GM19099 (cell line): ENCODE results near the gene ATRN.

Experiments used
- POLR2A ChIP-seq: IDR thresholded peaks from 3 replicates; pipeline ENCODE4 v1.6.1; 2011; ENCODE audit warnings: low read depth; ENCODE audit not compliant: insufficient read length; ENCODE audit errors: extremely low read depth

The ATRN gene

DNA sequence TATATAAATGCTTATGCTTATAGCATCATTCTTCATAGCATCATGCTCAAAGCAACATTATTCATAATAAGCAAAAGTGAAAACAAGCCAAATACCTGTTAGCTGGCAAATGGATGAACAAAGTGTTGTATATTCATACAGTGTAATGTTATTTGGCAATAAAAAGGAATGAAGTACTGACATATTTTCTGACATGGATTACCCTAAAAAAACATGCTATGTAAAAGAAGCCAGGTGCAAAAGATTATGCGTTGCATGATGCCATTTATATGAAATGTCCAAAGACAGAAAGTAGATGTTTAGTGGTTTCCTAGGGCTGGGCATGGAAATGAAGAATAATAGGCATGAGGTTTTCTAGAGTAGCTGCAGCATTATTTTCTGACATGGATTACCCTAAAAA, 115.3 kb downstream of the ATRN start:
- TF ChIP-seq POLR2A: no peak

DNA sequence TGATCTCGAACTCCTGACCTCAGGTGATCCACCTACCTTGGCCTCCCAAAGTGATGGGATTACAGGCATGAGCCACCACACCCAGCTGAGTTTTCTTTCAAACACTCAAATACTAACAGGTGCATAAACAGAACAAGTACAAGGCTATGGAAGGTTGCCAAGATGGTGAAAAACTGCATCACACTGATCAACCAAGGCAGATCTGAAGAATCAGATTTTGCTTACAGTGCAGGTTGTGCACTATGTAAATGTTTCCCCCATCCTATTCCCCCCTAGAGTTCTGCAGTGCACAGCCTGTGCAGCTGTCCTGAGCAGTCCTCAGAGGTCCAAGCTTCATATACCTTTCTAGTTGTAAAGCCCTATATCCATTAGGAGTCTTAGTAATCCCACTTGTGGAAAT, 119.3 kb downstream of the ATRN start:
- TF ChIP-seq POLR2A: no peak

DNA sequence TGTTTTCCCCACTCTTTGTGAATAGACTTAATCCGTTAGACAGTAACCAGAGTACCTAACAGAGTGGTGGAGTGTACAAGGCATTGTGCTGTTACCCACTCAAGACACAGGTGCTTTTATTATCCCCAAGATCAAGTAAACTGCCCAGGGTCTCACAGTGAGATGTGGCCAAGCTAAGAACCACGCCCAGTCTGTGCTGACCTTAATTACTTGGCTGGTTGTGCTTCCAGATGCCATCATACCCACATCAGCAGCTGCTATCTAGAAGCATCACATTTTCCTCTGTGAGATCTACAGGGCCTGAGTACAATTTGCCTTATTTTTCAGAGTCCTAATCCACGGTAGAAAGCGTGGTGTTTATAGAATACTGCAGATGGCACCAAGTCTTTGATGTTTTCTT, 122.1 kb downstream of the ATRN start:
- no peak for TF ChIP-seq POLR2A

DNA sequence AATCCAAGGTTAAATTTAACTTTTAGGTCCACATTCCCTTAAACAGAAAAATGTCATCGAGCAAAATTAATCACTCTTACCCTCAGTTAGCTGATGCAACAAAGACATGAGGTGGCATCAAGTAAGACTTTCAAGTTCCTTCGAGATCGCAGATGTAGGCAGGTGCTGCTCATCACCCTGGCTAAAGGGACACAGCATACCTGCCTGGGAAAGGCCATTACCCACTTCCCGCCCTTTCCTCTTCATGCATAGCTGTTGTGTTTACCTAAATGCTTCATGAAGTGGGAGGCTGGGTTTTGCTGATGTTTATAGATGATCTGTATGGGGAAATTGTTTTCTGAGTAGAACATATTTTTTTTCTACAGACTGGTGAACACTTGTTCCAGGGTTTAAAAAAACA, 124.7 kb downstream of the ATRN start:
- no peak for TF ChIP-seq POLR2A

DNA sequence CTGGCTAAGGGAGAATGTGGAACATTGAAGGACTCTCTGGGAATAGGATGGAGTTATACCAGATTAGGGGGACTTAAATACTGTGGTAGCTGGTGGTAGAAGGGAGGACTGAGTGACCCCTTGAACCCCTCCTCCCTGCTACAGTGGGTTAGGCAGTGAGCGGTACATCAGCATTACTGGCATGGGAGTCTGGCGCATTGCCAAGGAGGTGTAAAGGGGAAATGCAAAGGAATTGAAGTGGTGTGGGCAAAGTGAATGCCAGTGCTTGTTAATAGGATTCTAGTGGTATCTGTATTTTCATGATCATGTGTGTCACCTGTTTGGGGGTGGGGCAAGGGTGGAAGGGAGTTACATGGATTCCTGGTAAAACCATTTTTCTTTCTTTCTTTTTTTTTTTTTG, 132.3 kb downstream of the ATRN start:
- TF ChIP-seq POLR2A: no peak

DNA sequence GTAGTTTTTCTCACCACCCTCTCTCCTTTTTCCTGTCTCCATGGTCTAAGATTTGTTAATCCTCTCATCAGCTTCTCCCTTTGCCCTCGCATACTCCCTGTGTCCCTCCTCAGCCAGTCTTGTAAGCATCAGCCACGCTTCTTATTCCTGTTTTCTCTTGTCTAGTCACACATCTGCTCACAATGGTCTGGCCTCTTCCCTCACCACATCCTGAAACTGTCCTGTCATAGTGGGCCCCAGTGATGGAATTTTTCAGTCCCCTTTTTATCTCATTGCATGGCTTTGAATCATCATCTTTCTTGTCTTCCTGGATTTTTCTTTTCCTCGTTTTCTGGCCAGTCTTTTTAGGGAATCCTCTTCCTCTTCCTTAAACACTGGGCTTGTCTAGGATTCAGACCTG, 135.2 kb downstream of the ATRN start:
- TF ChIP-seq POLR2A: no peak

DNA sequence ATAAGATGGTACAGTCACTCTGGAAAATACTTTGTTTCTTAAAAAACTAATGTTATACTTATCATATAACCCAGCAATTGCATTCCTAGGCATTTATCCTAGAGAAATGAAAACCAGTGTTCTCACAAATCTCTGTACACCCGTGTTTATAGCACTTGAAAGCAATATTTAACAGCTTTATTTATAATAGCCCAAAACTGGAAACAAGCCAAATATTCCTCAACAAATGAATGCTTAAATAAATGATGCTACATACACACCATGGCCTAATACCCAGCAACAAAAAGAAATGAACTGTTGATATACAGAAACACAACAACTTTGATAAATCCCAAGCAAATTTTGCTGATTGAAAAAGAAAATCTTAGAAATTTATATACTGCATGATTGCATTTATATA, 141.1 kb downstream of the ATRN start:
- TF ChIP-seq POLR2A: no peak

DNA sequence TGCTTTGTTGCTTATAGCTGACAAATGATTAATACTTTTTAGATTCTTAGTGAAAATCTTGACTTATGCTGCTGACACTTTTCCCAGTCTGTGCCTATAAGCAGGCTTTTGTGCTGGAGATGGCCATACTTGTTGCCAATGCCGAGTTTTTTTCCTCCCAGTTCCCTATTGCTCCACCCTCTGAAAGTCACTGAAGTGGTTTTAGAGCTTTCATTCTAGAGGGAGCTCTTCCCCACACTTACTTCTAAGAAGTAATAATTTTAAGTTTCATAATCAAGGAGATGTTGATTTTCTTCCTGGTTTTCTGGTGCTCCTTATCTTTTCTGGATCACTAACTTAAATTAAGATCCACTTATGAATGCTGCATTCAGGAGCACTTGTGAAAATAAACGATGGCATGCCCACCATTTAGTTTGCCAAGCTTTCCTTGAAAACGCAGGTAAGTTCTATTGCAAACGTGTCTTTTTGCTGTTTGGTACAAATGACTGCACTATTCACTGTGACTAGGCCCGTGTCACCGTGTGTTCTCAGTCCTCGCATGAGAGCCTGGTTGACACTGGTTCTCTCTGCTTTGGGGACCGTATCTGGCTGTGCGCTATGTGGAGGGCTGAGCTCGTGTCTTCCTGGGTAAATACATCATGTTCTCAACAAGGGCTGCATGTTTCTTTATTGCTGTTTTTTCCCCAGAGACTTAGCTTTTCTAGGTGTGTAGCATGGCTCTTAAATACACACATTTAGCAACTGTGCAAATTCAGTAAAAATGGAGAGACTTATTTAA, 142.2 kb downstream of the ATRN start:
- no peak for TF ChIP-seq POLR2A

DNA sequence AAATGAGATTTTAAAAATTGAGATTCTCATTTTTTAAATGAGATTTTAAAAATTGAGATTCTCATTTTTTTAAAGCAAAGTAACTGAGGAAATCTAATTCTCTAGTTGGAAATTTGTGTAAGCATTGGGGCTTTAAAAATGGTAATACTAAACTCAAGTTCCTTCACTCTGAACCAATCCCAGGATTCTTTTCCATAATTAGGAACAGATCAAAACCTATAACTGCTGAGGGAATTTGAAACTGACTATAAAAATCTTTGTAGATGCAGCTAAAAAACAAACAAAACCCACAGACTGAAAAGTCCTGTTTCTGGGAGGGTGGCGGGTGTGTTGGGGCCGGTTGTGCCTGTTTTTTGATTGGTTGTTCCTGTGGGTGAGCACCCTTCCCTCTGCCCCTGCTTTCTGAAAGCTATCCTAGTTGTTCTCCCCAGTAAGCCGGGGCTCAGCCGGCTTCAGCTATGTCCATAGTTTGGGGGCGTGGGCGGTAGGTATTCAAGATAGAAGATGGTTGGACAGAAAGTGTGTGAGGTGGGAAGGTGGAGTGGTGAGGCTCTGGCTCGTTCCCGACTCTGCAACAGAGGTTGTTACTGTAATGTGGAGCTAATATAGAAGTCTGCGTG, 143.1 kb downstream of the ATRN start:
- no peak for TF ChIP-seq POLR2A

DNA sequence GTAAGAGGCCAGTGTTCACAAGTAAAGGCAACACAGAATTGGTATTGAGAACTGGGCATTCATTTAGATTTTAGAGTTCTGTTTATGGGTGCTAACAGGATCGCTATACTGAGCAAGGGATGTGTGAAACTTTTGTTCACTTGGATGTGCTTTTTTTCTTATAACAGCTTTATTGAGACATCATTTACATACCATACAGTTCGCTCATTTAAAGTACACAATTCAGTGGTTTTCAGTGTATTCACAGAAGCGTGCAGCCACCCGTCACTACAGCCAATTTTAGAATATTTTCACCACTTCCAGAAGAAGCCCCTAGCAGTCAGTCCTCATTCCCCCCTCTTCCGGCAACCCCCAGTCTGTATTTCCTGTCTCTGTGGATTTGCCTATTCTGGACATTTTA, 143.6 kb downstream of the ATRN start:
- no peak for TF ChIP-seq POLR2A

DNA sequence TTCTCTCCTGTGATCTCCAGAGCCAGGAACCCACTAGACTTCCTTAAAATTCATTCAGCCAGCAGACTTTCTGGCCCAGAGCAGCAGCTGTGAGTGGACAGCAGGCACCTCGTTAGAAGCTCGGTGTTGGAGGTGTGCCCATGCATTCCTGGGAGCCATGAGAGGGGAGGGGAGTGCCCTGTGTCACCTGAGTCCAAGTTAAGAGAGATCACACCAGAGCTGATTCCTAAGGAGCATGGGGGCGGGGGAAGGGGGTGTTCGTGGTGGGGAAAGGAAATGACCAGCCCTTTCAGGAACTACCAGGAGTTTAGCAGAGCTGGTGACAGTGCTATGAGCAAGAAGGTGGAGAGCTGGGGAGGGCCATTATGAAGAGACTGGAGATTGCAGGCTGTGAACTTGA, 145.4 kb downstream of the ATRN start:
- TF ChIP-seq POLR2A: no peak

DNA sequence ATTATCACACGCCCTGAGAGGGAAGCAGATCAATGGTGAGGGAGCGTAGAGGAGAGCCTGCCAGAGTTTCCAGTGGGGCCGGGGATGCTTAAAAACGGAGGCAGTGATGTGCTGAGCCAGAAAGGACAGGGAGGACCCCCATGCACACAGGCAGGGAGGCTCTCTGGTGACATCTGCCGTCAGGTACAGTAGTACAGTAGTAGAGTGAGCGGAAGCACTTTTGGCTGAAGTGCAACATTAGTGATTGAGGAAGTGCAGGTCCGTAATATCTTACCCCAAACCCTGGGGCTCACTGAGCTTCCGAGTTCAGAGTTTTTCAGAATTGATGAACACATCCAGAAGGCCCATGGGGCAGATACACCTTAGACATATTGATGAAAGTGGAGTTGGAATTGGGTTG, 150.3 kb downstream of the ATRN start:
- TF ChIP-seq POLR2A: no peak

DNA sequence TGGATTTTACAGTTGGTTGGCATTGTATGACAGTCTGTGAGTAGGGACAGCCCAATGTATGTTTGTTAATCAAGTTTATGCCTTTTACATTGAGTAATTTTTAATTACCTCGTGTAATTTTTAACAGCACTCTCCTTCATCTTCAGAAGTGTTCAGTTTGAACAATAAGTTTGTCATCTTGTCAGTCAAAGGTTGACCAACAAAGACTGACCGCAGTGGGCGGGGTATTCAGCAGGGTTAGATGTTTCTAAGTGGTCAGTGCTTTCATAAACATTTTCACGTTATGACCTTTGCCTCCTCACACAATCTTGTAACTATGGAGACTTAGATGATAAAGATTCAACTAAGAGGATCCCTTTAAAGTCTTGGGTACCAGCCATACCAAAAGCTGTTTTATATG, 151.6 kb downstream of the ATRN start:
- no peak for TF ChIP-seq POLR2A

DNA sequence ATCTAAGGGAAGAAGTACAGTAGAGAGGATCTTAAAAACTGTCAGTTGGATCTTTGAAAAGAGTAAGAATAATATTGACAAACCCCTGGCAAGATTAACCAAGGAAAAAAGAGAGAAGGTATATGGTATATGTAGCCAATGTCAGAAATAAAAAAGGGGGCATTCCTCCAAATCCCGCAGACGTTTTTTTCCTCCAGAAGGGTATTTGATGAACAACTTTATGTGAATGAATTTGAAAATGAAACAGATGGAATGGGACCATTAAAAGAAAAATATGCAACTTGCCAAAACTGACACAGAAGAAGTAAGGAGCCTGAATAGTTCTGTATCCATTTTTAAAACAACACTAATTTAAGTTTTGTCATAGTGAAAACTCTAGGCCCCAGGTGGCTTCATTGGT, 156.7 kb downstream of the ATRN start:
- TF ChIP-seq POLR2A: no peak

DNA sequence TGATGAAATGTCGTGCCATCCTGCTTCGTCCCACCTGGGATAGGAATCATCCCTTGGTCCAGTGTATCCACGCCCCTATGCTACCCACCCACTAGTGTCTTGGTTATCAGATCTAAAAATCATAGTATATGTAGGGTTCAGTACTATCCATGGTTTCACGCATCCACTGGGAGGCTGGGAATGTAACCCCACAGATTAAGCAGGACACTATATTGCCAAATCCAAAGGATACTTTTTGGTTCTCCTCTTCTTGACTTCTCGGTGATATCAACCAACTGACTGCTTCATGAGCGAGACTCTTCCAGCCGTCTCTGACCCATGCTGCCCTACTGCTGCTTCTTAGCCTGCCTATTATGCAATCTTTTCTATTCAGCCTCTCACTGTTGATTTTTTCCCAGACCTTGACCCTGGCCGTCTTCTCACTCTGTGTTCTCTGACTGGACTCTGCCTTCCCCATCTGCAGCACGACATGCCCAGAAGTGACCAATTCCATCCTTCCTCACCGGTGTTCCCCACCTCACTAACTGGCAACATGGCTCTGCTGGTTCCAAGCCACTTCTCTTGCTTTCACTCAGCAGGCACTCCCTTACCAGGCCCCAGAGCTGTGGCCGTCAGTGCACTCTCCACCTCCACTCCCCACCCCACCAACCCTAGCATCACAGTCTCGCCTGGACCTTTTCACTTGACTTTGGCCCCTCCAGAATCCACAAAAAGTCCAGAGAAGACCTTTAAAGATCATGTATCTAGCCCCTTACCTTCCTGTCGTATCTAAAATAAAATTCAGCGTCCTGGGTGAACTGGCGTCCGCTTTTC, 157.9 kb downstream of the ATRN start:
- TF ChIP-seq POLR2A: no peak

DNA sequence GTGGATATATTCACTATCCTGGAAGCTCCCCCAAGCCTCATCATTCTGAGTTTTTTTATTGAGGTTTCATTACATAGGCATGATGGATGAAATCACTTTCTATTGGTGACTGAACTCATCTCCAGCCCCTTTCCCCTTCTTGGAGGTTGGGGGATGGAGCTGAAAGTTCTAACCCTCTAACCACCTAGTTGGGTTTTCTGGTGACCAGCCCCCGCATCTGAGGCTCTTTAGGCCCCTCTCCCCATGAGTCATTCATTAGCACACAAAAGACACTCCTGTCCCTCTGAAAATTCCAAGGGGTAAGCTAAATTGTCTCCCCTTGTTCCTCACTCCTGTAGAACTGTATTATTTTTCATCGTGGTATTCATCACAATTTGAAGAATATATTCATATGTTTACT, 159.1 kb downstream of the ATRN start:
- TF ChIP-seq POLR2A: no peak
